COLO668 (cell line): ENCODE measurements around the gene PXN.

ENCODE experiments used
- DNase-seq: peaks from one replicate; lab custom pipeline; 2025; ENCODE audit not compliant: unreplicated experiment; lab: John Stamatoyannopoulos, UW

The PXN gene

GRCh38 chr12:120180975-120181374 lies 84.6 kb downstream of the PXN start:
- no peak for DNase-seq

- DNase-seq: no peak
These were observed 90.0 kb downstream of the PXN start for GRCh38 chr12:120175537-120175936.

- DNase-seq: no peak
These were observed 90.5 kb downstream of the PXN start for GRCh38 chr12:120175062-120175461.

GRCh38 chr12:120172053-120172452 lies 93.5 kb downstream of the PXN start:
- no peak for DNase-seq

- no peak for DNase-seq
These were observed 94.9 kb downstream of the PXN start for GRCh38 chr12:120170631-120171030.

- no peak for DNase-seq
These were observed 95.6 kb downstream of the PXN start for GRCh38 chr12:120169946-120170345.

- no peak for DNase-seq
These were observed 97.2 kb downstream of the PXN start for GRCh38 chr12:120168337-120168736.

- DNase-seq: no peak
These were observed 97.9 kb downstream of the PXN start for GRCh38 chr12:120167529-120168095.

GRCh38 chr12:120164293-120164692 lies 101.2 kb downstream of the PXN start:
- no peak for DNase-seq

- DNase-seq: no peak
These were observed 102.8 kb downstream of the PXN start for GRCh38 chr12:120162763-120163162.

GRCh38 chr12:120161852-120162251 lies 103.7 kb downstream of the PXN start:
- DNase-seq: no peak
